ENCODE data around the gene ARHGEF16.

DNA sequence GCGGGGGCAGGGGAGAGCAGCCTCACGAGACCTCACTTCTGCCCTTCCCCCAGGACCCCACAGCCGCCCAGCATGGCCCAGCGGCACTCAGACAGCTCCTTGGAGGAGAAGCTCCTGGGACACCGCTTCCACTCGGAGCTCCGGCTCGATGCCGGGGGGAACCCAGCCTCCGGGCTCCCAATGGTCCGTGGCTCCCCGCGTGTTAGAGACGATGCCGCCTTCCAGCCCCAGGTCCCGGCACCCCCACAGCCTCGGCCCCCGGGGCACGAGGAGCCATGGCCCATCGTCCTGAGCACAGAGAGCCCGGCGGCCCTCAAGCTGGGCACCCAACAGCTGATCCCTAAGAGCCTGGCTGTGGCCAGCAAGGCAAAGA, 8.5 kb downstream of the ARHGEF16 start:
- no peak for TF ChIP-seq CTCF (IDR thresholded peaks at IDR 0.05 in 8 of 11, conservative IDR thresholded peaks at IDR 0.05 in 3 of 11)
- TF ChIP-seq POLR2A (IDR thresholded peaks at IDR 0.05): no peak

Measured in spleen (tissue), 7 donors.